ENCODE data around the gene CFAP61.

GRCh38 chr20:20075032-20075431, 22.7 kb downstream of the CFAP61 start:
- TF ChIP-seq CTCF (conservative IDR thresholded peaks at IDR 0.05; ENCODE audit: low read length) (no peak), EZH2phosphoT487 (IDR thresholded peaks at IDR 0.05; ENCODE audit: borderline replicate concordance) (no peak)

Data from Loucy (cell line).